Testis (tissue), 2 donors: ENCODE measurements around the gene KCNF1.

Source experiments
- CTCF ChIP-seq, 3 experiments: fragments of 450-650 bp in 2 of 3; fragments of 200-600 bp in 1 of 3; sonication (generic) in 1 of 3; IDR thresholded peaks; one replicate each; pipeline ENCODE4 v1.5.1; 2016 to 2019; ENCODE audit warnings: antibody characterized with exemption in 3 of 3, mild to moderate bottlenecking in 2 of 3, moderate library complexity in 1 of 3
- POLR2A ChIP-seq: fragments of 450-650 bp; IDR thresholded peaks from one replicate; pipeline ENCODE4 v1.6.1; 2017; ENCODE audit warnings: antibody characterized with exemption, mild to moderate bottlenecking, moderate library complexity

- no peak for TF ChIP-seq POLR2A
- TF ChIP-seq CTCF (IDR thresholded peaks at IDR 0.05), result no peak
These were observed 8.3 kb downstream of the KCNF1 start for GRCh38 chr2:10919771-10920621.
